HG03066 (cell line): ENCODE measurements around the gene C19orf53.

ENCODE experiments used
- ATAC-seq: cut with Tn5 transposase; IDR thresholded peaks from one replicate; pipeline ENCODE4 v1.9.1; 2021; ENCODE audit warnings: low read depth; ENCODE audit not compliant: unreplicated experiment

Gene C19orf53

GRCh38 chr19:13794757-13795589 is 20.7 kb downstream of the C19orf53 start, which contains the start of gene ZSWIM4:
Gene ZSWIM4 (plus strand): TSS chr19:13795443. CDS start chr19:13795649, 206 bp downstream.
- ATAC-seq, result peak; percentile 88

- ATAC-seq, result peak; percentile 17
Observed at GRCh38 chr19:13795595-13796300, 21.5 kb downstream of the C19orf53 start.

DNA sequence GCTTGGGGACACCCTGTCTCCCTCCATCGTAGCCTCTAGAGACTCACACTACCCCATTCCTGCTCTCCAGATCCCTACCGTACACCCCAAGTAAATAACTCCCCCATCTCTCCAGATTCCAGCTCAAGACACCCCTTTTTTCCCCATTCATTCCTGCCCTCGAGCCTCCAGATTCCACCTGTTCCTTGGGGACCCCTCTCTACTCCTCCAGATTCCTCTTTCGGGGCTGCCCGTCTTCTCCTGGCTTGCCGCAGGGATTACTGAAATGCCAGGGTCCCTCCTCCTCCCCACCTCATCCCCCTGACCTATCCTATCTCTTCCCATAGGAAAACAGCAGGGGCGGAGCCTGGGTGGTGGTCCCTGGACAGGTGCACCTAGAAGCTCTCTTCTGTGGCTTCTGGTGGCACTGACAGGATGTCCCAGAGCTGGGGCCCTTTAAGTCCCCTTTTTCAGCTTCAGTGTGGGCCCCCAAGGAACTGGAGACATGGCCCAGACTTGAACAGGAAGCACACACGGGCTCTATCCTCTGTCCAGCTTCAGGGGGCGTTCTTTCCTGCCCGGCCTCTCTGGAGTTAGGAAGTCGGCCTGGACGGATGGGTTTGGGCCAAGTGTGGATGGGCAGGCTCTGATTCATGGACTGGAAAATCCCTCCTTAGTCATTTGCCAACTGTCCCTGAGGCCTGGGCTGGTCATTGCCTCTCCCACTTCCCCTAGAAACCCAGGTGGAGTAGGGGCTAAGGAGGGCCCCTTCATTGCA is 22.2 kb downstream of the C19orf53 start:
- no peak for ATAC-seq

DNA sequence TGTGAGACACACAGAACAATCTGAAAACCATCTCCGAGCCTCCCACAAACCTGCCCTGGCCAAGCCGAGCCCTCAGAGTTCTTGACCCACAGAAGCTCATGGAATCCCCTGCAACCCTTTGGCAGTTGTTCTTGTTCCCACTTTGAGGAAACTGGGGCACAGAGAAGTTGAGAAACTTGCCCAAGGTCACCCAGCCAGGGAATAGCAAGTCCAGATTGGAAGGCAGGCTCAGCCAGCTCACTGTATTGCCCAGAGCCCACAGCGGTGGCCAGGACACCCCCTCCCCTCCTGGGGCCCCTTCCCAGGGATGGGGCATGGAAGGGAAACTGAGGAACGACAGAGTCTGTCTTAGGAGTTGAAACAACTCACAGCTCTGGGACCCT is 22.8 kb downstream of the C19orf53 start:
- ATAC-seq, result no peak

DNA sequence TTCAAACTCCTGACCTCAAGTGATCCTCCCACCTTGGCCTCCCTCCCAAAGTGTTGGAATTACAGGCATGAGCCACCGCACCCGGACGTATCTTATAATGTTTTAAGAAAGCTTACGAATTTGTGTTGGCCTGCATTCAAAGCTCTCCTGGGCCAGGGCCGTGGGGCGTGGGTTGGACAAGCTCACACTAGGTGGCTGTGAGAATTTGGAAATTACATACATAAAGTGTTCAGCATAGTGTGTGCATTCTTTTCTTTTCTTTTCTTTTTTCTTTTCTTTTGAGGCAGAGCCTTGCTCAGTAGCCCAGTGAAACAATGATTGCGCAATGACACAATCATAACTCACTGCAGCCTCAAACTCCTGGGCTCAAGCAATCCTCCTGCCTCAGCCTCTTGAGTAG is 23.6 kb downstream of the C19orf53 start:
- no peak for ATAC-seq

- no peak for ATAC-seq
Observed at GRCh38 chr19:13799669-13800068, 25.4 kb downstream of the C19orf53 start.

GRCh38 chr19:13803038-13803437 is 28.8 kb downstream of the C19orf53 start:
- ATAC-seq, result no peak

DNA sequence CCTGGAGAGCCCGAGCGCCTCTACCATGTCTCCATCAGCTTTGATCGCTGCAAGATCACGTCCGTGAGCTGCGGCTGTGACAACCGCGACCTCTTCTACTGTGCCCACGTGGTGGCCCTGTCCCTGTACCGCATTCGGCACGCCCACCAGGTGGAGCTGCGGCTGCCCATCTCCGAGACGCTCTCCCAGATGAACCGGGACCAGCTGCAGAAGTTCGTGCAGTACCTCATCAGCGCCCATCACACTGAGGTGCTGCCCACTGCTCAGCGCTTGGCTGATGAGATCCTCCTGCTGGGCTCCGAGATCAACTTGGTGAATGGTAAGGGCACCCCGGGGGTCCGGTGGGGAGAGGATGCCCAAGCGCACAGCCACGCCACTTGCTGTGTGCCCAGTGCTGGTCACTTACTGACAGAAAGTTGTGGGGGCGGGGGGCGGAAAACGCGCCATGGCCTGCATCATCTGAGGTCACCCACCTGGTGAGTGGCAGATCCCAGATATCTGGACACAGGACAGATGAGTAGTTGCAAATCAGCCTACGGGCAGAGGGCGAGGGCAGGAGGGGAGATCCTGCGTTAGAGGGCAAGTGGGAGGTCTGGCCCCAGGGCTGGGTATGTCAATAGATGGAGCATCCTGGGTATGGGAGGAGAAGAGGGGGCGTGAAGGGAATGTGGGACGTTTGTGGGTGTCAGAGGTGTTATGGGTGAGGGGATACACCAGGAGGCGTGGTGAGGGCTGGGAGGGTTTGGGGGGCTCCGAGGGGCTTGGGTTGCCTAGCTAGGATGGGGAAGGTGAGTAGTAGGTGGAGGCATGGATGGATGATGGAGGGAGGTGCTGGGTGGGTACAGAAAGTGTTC is 30.8 kb downstream of the C19orf53 start:
- no peak for ATAC-seq

- no peak for ATAC-seq
Observed at GRCh38 chr19:13806728-13807127, 32.5 kb downstream of the C19orf53 start.

GRCh38 chr19:13807421-13808021 is 33.3 kb downstream of the C19orf53 start:
- no peak for ATAC-seq

GRCh38 chr19:13808856-13809255 is 34.6 kb downstream of the C19orf53 start:
- no peak for ATAC-seq

DNA sequence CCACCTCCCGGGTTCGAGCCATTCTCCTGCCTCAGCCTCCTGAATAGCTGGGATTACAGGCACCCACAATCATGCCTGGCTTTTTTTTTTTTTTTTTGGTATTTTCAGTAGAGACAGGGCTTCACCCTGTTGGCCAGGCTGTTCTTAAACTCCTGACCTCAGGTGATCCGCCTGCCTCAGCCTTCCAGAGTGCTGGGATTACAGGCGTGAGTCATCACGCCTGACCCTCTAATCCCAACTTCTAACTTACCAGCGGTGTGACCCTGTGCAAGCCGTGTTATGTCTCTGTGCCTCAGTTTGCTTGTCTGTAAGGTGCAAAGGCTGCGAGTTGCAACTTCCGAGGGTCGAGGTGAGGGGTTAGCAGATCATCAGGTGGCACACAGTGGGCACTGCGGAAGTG is 38.3 kb downstream of the C19orf53 start:
- ATAC-seq, result no peak

GRCh38 chr19:13813147-13813546 is 38.9 kb downstream of the C19orf53 start:
- no peak for ATAC-seq

DNA sequence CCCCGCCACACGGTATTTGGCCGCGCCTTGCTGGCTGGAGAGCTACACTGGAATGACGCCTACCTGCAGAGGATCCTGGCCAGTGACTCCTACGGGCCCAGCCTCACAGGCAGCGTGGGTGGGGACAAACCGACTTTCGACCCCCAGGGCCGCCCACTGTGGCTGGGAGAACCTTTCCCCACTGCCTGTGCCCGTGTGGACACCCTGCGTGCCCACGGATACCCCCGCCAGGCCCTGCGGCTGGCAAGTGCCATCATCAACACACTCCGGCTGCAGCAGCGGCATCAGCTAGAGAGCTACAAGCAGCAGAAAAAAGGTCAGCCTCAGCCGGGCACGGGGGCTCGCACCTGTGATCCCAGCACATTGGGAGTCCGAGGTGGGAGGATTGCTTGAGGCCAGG is 40.3 kb downstream of the C19orf53 start:
- ATAC-seq, result no peak

DNA sequence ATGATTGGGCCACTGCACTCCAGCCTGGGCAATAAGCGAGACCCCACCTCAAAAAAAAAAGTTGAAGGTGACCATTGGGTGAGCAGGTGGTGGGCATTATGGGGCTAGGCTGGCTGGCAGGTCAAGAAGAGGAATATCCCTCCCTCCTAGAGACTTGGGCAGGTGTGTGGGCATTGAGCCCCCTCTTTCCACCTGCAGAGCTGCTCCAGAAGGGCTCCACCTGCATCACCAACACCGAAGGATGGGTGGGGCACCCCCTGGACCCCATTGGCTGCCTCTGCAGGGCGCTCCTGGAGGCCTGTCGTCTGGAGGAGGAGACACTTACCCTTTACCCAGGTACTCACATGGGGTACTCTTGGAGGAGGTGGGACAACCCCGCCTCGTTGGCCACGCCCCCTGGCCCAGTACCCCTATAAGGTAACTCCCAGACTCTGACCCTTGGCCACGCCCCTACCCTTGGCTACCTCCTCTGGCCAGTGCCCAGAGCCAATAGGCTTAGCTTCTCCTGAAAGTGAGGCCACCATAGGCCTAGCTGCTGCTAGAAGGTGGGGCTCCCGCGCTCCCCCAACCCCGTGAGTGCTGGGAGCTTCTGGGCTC is 42.9 kb downstream of the C19orf53 start:
- no peak for ATAC-seq

- no peak for ATAC-seq
Observed at GRCh38 chr19:13817615-13818371, 43.5 kb downstream of the C19orf53 start.

DNA sequence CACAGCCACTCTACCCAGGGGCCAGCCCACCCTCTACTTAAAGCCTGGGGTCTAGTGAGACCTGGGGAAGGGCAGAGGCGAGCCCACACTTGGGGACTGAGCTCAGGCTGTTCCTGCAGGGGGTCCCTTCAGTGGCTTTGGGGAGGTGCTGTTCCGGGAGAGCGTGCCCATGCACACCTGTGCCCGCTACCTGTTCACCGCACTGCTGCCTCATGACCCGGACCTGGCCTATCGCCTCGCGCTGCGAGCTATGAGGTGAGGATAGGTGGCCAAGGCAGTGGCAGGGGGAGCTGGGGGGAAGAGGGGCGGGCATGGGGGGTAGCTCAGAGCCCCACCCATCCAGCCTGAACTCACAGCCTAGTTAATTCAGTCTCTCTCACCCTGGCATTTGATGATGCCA is 45.0 kb downstream of the C19orf53 start:
- ATAC-seq, result no peak

DNA sequence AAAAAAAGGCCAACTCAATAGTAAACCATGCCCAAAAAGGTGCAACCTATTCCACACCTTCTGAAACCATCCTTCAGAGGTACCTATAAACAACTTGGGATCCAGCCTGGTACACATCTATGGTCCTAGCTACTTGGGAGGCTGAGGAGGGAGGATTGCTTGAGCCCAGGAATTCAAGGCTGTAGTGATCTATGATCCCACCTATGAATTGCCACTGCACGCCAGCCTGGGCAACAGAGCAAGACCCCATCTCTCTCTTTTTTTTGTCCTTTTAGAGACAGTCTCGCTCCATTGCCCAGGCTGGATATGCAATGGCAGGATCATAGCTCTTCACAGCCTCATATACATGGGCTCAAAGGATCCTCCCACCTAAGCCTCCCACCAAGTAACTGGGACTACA is 47.0 kb downstream of the C19orf53 start:
- ATAC-seq, result no peak

- no peak for ATAC-seq
Observed at GRCh38 chr19:13823256-13823655, 49.0 kb downstream of the C19orf53 start.
